ENCODE measurements around the gene DDI2.
A peak's percentile ranks its signal among the peaks of the same experiment; 100 is the strongest.
"Not testable (repeated sequence)": the region's sequence is repeated elsewhere in the genome, so short reads cannot be mapped to it uniquely, and the experiment has no call there.

DDI2 gene

DNA sequence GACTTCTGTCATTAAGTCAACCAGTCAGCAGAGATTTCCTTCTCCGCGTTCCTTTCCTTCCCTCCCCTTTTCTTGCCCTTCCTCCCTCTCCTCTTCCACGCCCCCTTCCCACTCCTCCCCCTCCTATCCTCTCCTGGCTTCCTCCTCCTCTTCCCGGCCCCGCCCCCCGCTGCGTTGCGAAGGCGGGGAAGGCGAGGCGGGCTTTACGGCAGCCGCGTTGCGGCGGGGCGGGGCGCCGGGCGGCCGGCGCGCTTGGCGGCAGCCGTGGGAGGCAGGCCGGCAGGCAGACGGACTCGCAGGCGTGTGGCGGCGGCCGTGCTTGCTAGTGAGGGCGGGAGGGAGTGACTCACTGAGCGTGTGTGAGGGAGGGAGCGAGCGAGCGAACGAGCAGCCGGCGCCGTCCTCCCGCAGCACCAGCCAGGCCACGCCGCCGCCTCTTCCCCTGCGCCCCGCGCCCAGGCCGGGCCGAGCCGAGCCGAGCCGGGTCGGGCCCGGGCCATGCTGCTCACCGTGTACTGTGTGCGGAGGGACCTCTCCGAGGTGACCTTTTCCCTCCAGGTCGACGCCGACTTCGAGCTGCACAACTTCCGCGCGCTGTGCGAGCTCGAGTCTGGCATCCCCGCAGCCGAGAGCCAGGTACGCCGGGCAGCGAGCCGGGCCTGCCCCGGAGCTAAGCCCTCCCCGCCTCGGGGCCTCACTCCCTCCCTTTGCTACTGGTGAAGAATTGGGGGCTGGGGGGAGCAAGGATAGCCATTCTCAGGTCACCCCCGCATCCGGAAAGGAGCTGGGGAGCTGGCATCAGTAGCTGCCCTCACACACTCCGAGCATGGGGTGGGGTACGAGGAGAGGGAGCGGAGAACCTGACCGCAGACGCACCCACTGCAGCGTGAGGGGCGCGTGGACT is at the start of gene DDI2:
DDI2 (plus strand) TSS at position 286 of the 904 bp plus-strand sequence; CDS start at position 499, 213 bp downstream.
- peak; percentile 95 for DNase-seq (ENCODE audit: low spot score)

DNA sequence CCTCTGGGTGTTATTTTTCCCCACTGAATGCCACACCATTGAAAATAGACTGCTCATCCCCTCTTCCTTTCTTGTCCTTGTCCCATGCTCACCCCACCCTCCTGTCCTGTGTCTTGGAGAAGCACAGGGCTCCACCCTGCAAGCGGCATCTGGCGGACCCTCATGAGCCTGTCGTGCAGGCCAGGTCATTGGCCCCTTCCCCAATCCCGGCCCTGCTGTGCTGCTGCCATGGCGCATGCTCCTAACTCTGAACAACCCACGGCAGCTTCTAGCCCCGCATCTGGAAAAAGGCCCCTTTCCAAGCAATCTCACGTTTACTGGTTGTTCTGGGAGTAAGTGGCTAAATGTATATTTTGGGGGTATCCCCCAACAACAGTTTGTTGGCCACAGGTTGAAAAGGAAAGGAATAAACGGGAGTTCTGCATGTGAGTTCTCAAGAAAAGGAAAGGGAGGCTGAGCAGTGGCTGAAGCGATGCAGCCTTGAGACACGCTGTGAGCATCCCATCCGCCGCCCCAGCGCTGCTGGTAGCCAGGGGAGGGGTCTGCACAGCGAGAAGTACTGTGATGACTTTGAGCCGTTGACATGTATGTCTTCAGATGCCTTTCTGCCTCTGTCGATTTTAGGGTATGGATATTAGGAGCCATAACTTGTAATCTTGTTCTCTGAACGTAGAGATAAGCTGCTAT is 48.7 kb upstream of the DDI2 start:
- no peak for DNase-seq (ENCODE audit: low spot score)

DNA sequence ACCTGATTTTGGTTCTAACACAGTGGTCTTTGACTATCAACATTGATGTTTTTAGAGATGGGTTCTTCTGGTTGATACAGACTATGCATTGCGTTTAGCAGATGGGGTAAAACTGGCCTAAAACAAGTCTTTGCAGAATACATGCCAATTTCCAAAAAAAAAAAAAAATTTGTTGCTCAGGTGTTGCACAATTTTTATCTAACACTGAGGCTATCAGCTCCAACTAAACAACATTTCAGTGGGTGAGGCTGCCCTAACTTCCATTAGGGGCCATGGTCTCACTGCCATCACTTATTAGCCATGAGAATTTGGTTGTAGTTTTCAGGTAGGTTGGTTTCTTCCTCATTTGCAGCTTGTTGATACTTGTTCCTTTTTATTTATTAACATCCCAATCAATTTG is 46.4 kb upstream of the DDI2 start:
- no peak for DNase-seq (ENCODE audit: low spot score)

DNA sequence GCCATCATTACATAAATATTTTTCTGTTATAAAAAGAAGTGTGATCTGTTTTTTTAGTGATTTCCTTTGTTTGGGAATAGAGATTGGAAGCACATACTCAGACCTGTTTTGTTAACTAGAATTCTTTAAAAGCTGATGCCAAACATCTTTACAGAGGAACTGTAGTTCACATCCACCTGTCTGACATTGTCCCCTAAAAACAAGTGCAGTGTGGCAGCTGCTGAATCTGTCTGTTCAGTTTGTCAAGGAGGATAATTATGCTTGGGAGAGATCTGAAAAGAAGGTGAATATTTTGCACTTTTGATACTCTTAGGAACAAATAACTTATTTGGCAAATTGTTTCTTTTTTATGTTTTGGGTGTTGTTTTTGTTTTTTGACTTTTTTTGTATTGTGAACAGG is 46.0 kb upstream of the DDI2 start:
- no peak for DNase-seq (ENCODE audit: low spot score)

DNA sequence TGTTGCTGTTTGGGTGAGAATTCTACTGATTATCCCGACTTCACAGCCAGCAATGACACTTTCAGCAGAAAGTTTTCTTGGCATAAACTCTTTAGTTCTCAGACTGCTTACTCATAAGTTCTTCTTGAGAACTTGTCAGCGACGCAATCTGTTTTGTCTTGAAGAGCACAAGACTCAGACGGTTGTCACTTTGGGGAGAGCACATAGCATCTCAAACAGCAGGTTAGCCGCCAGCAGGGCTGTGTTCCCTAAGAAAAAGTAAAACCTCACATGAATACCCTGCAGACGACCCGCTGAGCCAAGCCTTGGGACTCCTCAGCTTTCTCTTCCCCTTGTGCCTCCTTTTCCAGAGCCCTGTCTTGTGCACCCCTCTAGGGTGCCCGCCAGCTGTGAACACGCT is 43.8 kb upstream of the DDI2 start:
- DNase-seq (ENCODE audit: low spot score): no peak

DNA sequence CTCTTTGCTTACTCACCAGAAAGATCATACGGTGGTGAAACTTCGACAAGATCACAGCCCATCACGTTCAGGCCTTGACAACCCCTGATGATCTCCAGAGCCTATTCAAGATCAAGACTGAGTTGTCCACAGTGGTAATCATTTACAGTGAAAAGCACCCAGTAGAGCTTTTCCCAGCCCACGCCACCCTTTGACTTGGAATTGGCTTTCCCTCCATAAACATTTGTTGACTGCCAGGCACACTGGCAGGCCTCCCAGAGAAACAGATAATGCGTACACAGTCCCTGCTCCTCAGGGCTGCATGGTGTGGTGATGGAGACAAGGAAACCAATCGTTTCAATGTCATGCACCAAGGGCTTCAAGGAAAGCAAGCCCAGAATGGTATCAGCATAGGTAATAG is 42.5 kb upstream of the DDI2 start:
- DNase-seq (ENCODE audit: low spot score): no peak

DNA sequence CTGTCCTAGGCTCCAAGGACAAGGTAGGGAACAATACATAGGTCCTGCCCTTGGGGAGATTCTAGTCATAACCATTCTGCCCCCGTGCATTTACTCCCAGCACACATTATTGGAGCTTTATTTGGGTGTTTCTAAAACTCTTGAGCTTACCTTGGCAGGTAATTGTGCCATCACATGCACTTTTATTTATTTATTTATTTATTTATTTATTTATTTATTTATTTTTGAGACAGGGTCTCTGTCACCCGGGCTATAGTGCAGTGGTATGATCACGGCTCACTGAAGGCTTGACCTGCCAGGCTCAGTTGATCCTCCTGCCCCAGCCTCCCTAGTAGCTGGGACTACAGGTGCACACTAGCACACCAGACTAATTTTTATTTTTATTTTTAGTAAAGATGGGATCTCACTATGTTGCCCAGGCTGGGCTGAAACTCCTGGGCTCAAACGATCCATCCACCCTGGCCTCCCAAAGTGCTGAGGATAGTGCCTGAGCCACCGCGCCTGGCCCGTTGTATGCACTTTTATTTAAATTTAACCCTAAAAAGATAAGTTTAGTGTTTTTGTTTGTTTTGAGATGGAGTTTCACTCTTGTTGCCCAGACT is 41.6 kb upstream of the DDI2 start:
- DNase-seq (ENCODE audit: low spot score): no peak

DNA sequence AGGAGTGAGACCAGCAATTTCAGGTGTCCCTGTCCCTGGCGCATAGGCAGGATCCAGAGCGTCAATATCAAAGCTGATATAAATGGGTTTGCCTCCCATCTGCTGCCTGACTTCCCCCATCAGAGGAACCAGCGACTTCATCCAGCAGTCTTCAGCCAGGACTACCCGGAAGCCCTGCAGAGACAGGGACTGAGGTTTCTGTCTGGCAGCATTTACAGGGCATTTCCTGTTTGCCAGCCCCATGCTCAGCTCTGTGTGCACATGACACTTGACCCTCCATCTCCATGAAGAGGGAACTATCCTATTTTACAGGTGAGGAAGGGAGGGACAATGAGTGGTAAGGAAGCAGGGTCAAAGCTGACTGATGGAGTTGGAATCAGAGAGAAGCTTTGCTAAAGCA is 39.6 kb upstream of the DDI2 start:
- no peak for DNase-seq (ENCODE audit: low spot score)

DNA sequence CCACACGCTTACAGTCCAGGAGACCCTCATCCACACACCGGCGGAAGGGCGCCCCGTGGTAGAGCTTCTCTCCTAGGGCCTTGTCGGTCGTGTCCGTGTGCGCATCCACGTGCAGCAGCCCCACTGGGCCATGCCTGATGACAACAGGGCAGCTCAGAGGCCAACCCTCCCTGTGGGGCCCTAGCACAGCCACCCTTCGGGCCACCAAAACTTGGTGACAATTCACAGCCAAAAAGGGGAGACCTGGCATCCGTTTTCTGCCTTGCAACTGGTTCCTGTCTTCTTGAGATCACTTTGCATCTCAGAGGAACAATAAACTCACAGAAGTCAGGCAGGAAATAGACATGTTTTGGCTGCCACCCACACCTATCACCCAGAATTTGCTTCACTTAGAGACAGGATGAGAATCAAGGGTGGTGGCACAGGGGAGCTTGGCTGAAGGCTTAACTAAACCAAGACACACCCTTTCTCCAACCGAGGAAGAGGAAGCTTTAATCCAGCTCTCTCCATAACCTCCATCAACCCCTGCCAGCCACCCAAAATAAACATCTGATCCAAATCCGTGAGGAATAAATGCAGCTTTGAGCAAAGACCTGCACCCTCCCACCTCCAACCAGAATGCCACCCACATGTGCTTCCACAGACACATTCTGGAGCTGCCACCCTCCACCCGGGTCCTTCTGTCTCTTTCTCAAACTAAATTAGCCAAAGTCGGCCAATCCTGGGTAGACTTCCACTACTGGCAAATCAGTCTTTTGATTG is 38.2 kb upstream of the DDI2 start:
- DNase-seq (ENCODE audit: low spot score): no peak

DNA sequence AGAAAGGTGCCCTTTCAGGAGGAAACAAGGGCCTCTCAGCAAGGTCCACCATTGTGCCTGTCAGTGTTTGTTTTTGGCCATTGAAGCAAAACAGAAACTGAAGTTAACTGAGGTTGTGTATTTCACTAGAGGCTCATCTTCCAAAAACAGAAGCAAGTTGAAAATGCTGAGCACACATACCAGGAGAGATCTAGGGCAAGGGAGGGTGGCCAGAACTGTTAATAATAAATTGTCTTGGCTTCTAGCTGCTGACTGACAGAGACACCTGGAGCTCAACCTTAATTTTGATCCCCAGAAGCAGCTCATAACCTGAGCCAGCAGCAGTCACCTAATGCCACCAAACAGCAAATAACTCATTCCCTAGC is 37.6 kb upstream of the DDI2 start:
- no peak for DNase-seq (ENCODE audit: low spot score)

DNA sequence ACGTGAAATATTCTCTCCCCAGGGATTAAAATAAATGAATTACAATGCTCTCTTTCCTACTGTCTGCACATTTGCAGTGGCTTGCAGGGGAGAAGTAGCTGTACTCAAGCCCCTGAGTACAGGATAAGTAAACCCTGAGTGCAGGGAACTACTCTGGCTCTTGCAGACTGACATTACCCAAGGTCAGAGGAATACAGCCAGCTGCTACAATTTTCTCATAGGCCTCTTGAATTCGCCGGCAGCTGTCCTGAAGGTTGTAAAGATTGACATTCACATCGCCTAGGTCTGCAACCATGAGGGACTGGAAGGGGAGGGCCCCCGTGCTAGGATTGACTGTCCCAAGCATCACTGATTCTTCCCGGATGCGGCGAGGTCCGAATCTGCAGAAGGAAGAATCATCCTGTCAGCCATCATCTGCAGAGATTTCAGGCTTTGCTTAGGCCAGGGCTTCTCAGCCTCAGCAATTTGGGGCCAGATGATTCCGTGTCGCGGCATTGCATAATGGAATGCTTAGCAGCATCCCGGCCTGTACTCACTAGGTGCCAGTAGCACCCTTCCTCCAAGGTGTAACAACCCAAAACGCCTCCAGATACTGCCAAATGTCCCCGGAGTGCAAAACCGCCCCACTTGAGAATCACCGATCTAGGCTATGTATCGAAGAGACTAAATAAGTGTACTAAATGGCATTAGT is 34.1 kb upstream of the DDI2 start:
- DNase-seq (ENCODE audit: low spot score): no peak

DNA sequence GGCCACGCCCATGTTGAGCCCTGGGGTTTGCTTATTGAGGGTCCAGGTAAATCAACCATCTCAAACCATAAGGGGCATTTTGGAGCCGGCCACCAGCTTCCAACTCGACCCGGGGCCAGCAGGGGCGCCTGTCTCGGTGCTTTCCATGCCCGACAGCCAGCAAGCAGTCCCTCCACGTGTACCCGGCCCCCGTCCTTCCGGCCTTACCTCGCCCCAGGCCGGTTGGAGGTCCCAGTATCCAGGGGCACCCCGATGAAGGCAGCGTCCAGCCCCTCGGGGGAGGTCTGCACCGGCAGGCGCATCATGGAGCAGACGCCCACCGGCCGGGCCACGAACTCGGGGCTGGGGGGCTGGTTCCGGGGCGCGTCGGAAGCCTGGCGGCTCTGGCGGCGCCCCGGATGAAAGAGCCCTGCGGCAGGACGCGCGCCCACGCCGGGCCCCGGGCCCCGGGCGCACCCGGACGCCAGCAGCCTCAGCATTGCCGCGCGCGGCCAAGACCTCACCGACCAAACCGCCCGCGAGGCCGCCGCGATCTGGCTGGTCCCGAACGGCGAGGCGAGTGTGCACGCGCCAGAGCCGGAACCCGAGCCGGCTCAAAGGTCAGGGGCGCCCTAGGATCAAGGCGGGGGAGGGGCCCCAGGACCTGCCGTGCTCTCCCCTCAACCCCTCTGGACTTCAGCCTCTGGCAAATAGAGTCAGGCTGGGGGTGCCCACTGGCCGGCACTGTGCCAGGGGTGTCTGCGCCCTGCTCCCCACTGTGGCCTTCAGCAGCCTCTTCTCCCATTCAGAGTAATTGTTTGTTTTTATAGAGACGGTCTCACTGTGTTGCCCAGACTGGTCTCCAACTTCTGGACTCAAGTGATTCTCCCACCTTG is 32.5 kb upstream of the DDI2 start, which contains the start of gene AGMAT:
AGMAT (minus strand) TSS at position 563 of the 875 bp plus-strand sequence; CDS start at position 479, 84 bp downstream.
- DNase-seq (ENCODE audit: low spot score): no peak

DNA sequence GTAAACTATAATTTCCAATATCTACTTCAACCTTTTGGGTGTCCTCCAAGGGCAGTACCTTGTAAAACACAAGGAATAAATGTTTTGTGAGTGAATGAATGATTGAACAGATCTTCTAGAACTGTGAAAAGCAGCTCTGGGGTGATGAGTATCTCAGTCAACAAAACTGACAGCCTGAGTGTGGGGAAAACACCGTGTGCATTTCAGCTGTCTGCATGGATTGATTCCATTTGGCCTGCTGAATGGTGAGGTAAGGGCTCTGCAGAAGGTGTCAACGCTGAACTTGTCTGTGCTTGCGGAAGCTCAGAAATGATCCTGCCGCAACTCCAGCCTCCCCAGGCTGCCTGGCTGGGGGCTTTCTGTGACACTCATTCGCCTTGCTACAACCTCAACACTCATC is 25.0 kb upstream of the DDI2 start:
- DNase-seq (ENCODE audit: low spot score): no peak

DNA sequence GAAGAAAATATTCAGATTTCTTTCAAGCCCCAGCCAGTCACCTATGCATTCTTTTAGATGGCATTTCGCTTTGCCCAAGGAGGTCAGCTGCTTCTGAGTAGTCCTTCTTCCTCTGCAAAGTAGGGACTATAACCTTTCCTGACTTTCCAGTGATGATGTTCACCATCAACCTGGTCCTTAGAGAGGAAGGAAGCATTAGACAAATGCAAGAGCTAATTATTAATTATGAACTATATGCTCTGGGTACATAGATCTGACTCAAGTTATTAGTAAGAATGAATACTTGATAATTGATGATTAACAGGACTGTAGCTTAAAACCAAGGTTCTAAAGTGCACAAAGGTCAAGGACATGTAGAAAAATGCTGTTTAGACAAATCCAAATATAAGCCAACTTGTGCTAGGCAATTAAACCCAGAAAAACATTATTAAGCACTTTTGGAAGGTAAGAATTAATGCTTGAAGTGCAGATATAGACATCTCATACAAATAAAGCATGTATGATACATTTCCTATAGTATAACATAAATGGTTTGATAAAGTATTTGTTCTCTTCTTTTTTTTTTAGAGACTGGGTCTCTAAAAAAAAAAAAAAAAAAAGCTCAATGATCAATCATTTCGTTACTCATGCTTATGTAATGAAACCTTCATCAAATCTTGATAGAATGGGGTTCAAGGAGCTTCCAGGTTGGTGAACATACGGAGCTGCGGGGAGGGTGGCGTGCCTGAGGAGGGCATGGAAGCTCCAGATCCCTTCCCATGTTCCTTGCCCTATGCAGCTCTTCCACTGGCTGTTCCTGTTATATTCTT is 21.2 kb upstream of the DDI2 start:
- no peak for DNase-seq (ENCODE audit: low spot score)

DNA sequence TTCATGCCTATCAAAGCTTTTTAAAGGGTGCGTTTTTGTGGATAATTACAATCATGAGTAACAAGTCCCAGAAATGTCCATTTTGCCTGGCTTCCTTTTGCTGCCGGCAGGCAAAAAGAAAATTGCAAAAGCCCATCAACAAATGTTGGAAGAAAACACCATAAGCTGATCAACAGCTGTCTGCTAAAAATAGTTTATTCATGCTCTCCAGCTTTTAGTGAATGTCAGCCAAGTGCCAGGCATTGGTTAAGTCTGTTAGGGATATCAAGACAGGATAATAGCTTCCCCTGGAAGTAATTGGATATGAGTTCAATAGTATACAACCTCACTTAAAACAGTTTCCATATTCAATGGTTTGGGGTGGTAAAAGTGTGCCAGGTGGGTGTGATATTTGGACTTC is 18.8 kb upstream of the DDI2 start:
- DNase-seq (ENCODE audit: low spot score): no peak

DNA sequence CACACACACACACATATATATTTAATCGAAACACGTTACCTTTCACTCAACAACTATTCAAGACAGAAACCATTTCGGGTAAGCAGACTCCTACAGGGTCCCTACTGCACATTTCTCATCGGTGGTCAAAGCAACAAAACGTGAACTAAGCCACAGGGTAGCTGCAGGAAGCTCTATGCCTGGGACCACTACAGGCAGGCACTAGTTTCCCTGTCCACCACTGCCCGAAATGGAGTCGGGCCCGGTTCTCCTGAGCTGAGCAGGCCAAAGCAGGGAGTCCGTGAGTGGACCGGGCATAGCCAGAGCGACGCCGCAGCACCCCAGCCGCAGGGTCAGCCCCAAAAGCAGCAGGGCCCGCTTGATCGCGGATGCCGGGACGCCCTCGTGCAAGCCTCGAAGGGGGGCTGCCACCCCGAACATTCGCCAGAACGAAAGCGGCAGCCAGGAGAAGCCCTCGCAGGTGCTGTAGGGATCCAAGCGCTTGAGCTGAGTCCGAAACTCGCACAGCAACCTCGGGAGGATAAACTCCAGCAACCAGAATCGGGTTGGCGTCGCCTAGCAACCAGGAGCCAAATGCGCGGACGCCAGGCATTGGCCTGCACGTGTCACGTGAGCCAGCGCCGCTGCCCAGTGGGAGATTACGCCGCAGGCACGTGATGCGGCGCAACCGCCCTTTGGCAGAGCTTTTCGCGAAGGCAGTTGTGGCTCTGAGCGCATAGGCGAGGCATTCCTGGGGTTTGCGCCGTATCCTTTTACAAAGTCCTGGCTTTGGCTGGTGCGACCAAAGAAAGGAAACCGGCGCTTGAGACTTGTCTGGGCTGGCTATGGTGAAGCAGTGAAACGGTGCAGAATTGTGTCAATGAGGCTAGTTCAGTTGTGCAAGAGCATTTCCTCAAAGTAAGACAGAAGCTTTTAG is 13.9 kb upstream of the DDI2 start:
- DNase-seq (ENCODE audit: low spot score): peak; percentile 98

DNA sequence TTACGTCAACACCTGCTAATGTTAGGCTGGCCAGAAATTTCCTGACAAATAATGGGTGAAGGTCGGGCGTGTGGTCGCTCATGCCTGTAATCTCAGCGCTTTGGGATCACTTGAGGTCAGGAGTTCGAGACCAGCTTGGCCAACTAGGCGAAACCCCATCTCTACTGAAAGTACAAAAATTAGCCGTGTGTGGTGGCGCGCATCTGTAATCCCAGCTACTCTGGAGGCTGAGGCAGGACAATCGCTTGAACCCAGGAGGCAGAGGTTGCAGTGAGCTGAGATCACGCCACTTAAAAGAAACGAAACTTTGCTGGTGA is 13.3 kb upstream of the DDI2 start:
- not testable (repeated sequence) for DNase-seq (ENCODE audit: low spot score)

DNA sequence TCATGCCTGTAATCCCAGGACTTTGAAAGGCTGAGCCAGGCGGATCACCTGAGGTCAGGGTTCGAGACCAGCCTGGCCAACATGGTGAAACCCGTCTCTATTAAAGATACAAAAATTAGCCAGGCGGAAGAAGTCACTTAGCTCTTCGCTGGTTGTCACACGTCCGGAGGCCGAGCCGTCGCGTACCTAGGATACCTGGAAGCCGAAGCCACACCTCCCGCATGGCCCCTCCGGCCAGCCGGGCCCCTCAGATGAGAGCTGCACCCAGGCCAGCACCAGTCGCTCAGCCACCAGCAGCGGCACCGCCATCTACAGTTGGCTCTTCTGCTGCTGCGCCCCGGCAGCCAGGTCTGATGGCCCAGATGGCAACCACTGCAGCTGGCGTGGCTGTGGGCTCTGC is 12.9 kb upstream of the DDI2 start:
- DNase-seq (ENCODE audit: low spot score): not testable (repeated sequence)

Data from hematopoietic multipotent progenitor cell treated with erythropoietin and hydrocortisone succinate and interleukin-3 and kit ligand, for 17 days (in vitro differentiated cells).